HEK293T (cell line): ENCODE measurements around the gene KDELR1.

Source experiments
- BHLHE40 ChIP-seq: fragments of 450-650 bp; IDR thresholded peaks from 2 replicates; pipeline ENCODE4 v1.6.1; 2016; ENCODE audit warnings: mild to moderate bottlenecking, moderate library complexity, borderline replicate concordance
- CTBP1 ChIP-seq: fragments of 450-650 bp; IDR thresholded peaks from 2 replicates; pipeline ENCODE4 v1.6.1; 2016; ENCODE audit warnings: borderline replicate concordance
- FOXA1 ChIP-seq: fragments of 450-650 bp; IDR thresholded peaks from 2 replicates; pipeline ENCODE4 v1.6.1; 2016; ENCODE audit warnings: mild to moderate bottlenecking
- FOXK2 ChIP-seq: fragments of 450-650 bp; IDR thresholded peaks from 2 replicates; pipeline ENCODE4 v1.6.1; 2016; ENCODE audit warnings: mild to moderate bottlenecking
- FOXM1 ChIP-seq: fragments of 450-650 bp; IDR thresholded peaks from 2 replicates; pipeline ENCODE4 v1.6.1; 2017; ENCODE audit warnings: mild to moderate bottlenecking, borderline replicate concordance
- HDGF ChIP-seq: fragments of 450-650 bp; IDR thresholded peaks from 2 replicates; pipeline ENCODE4 v1.6.1; 2017; ENCODE audit warnings: antibody characterized with exemption, borderline replicate concordance
- L3MBTL2 ChIP-seq: fragments of 450-650 bp; conservative IDR thresholded peaks from 2 replicates; pipeline ENCODE4 v1.6.1; 2016; ENCODE audit warnings: mild to moderate bottlenecking
- LEF1 ChIP-seq: fragments of 450-650 bp; IDR thresholded peaks from 2 replicates; pipeline ENCODE4 v1.6.1; 2017; ENCODE audit warnings: mild to moderate bottlenecking, borderline replicate concordance
- SP1 ChIP-seq: fragments of 450-650 bp; IDR thresholded peaks from 2 replicates; pipeline ENCODE4 v1.6.1; 2017
- SUZ12 ChIP-seq: fragments of 450-650 bp; IDR thresholded peaks from 2 replicates; pipeline ENCODE4 v1.6.1; 2016; ENCODE audit warnings: mild to moderate bottlenecking
- TARDBP ChIP-seq: fragments of 450-650 bp; IDR thresholded peaks from 2 replicates; pipeline ENCODE4 v1.6.1; 2016
- ZNF384 ChIP-seq: fragments of 450-650 bp; IDR thresholded peaks from 2 replicates; pipeline ENCODE4 v1.6.1; 2016
- TF ChIP-seq, protein P1 (sequence below): fragments of 450-650 bp; IDR thresholded peaks from 2 replicates; pipeline ENCODE4 v1.6.1; 2016

DNA sequence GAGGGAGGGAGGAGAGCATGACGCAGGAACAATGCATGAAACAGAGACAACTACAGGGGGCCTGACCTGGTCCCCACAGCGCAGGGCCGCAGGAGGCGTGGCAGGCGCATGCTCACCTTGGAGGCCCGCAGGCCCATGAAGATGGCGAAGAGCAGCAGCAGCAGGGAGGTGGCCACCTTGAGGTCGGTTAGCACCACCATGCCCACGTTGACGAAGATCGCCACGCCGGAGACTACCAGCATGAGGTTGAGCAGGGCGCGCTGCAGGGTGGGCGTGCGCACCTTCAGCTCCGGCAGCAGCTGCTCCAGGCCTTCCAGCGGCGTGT lies 49.0 kb downstream of the KDELR1 start:
- TF ChIP-seq FOXA1 (no peak), SUZ12 (no peak), ZNF384 (no peak), LEF1 (no peak), FOXM1 (no peak), BHLHE40 (no peak), TARDBP (no peak), FOXK2 (no peak), SP1 (no peak), L3MBTL2 (no peak), HDGF (no peak), CTBP1 (no peak)
- TF ChIP-seq, protein P1, sequence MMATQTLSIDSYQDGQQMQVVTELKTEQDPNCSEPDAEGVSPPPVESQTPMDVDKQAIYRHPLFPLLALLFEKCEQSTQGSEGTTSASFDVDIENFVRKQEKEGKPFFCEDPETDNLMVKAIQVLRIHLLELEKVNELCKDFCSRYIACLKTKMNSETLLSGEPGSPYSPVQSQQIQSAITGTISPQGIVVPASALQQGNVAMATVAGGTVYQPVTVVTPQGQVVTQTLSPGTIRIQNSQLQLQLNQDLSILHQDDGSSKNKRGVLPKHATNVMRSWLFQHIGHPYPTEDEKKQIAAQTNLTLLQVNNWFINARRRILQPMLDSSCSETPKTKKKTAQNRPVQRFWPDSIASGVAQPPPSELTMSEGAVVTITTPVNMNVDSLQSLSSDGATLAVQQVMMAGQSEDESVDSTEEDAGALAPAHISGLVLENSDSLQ = no peak
